ENCODE data around the gene MMP7.

MMP7 gene

DNA sequence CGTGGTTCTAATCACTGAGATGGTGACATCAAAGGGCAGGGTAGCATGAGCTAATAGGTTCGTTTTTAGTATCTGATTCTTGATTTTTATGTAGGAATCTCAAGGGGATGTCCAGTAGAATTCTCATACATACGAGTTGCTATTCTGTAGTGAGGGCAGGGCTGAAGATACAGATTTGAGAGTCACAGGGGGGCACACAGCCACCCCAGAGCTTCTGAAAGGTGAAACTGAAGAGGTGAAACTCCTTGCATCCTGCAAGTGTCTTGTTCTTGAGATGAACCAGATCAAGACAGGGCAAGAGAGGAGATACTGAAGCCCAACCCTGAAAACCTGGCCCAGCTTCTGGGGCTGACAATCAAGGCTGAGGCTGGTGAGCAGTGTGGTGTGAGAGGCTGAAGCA is 42.3 kb downstream of the MMP7 start:
- Histone ChIP-seq H3K79me1 (ENCODE audit: low read depth, low read length) (no peaks in the 10 kb centered on the region), H2BK15ac (ENCODE audit: low read length) (no peak overlapping the region), H3K9me3 (replicated peaks in 1 of 2; ENCODE audit: control insufficient read depth in 2 of 2, insufficient read depth in 1 of 2, low read depth in 1 of 2, low read length in 2 of 2) (no peaks in the 10 kb centered on the region), H2BK12ac (ENCODE audit: low read length) (no peak overlapping the region), H3K9ac (ENCODE audit: low read depth, low read length, poor library complexity) (no peak overlapping the region), H2BK120ac (ENCODE audit: low read depth, low read length) (no peak overlapping the region), H2AK5ac (ENCODE audit: low read depth, low read length) (no peak overlapping the region), H3K36me3 (replicated peaks in 1 of 2; ENCODE audit: control insufficient read depth in 2 of 2, insufficient read depth in 2 of 2, low read length in 2 of 2) (no peaks in the 10 kb centered on the region), H3K4me3 (ENCODE audit: low read length in 2 of 2) (no peak overlapping the region), H2BK5ac (ENCODE audit: low read length) (no peak overlapping the region), H2AFZ (ENCODE audit: low read length) (no peak overlapping the region), H3K4ac (ENCODE audit: low read length) (peak overlapping the region; percentile 56), H3K27ac (replicated peaks; ENCODE audit: low read length) (no peak overlapping the region), H3K4me1 (ENCODE audit: control insufficient read depth in 2 of 2, insufficient read depth in 1 of 2, low read depth in 1 of 2, low read length in 2 of 2) (no peaks in the 10 kb centered on the region), H3K27me3 (ENCODE audit: control insufficient read depth in 3 of 3, insufficient read depth in 3 of 3, low read depth in 1 of 3, low read length in 3 of 3) (peaks cover 0 to 4% (median 0%) of the 10 kb centered on the region in 3 experiments), H4K8ac (ENCODE audit: low read depth, low read length) (no peak overlapping the region), H3K23ac (ENCODE audit: low read depth, low read length, poor library complexity) (no peak overlapping the region), H3K18ac (ENCODE audit: low read length) (no peak overlapping the region), H4K91ac (ENCODE audit: low read depth, low read length, poor library complexity) (no peak overlapping the region), H3K14ac (ENCODE audit: low read length) (no peak overlapping the region), H3K4me2 (ENCODE audit: insufficient read depth, low read length, poor library complexity, severe bottlenecking) (no peak overlapping the region)
- WGBS, 2 donors (ENCODE audit: extremely low coverage in 2 of 2, insufficient read length in 2 of 2, insufficient replicate concordance in 1 of 2), result no CpG with 5 or more reads among the region's 3 CpGs
- DNase-seq (ENCODE audit: low spot score), result no peak

DNA sequence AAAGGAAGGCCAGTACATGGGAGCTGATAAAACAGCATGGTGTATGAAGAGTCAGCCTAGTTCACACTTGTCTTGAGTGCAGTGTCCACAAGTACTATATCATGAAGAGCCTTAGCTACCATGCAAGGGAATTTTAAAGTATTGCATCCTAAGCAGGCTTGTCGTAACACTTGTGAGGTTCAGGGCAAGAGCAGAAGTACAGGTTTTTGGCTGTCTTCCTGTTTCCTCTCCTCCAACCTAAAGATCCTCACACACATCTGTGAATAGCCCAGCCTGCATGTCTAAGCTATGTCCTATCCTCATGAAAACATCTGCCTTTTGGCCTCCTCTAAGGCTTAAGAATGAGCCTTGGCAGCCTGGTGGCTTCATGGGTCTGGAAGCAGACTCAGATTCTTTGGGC is 43.3 kb downstream of the MMP7 start:
- no peak overlapping the region for H3K18ac ChIP-seq (ENCODE audit: low read length)
- H3K23ac ChIP-seq (ENCODE audit: low read depth, low read length, poor library complexity), result no peak overlapping the region
- H3K27me3 ChIP-seq (ENCODE audit: control insufficient read depth in 3 of 3, insufficient read depth in 3 of 3, low read depth in 1 of 3, low read length in 3 of 3), result peaks cover 0 to 4% (median 0%) of the 10 kb centered on the region in 3 experiments

DNA sequence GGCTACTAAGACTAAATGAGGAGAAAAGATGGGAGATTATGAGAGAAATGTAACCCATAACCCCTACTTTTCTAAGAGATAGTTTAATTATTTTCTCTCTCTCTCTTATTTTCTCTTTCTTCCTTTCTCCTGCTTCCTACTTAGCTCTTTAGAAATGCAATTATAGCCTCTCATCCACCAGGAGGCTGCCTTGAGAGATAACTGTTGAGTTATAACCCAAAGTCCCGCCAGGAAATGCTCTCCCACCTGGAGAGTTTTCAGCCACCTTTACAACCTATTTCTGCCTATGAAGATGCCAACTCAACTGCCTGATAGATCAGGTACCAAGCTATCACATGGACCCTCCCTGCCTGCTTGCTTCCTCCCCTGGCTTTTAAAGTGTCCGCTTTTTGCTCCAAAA is 44.0 kb downstream of the MMP7 start:
- Histone ChIP-seq H4K8ac (ENCODE audit: low read depth, low read length) (no peak overlapping the region), H3K4me1 (ENCODE audit: control insufficient read depth in 2 of 2, insufficient read depth in 1 of 2, low read depth in 1 of 2, low read length in 2 of 2) (no peaks in the 10 kb centered on the region), H2BK15ac (ENCODE audit: low read length) (no peak overlapping the region), H2BK120ac (ENCODE audit: low read depth, low read length) (no peak overlapping the region), H3K9me3 (replicated peaks in 1 of 2; ENCODE audit: control insufficient read depth in 2 of 2, insufficient read depth in 1 of 2, low read depth in 1 of 2, low read length in 2 of 2) (no peaks in the 10 kb centered on the region), H3K9ac (ENCODE audit: low read depth, low read length, poor library complexity) (no peak overlapping the region), H2BK5ac (ENCODE audit: low read length) (no peak overlapping the region), H3K4ac (ENCODE audit: low read length) (no peak overlapping the region), H3K4me3 (ENCODE audit: low read length in 2 of 2) (no peak overlapping the region), H4K91ac (ENCODE audit: low read depth, low read length, poor library complexity) (no peak overlapping the region), H3K18ac (ENCODE audit: low read length) (no peak overlapping the region), H3K36me3 (replicated peaks in 1 of 2; ENCODE audit: control insufficient read depth in 2 of 2, insufficient read depth in 2 of 2, low read length in 2 of 2) (no peaks in the 10 kb centered on the region), H3K4me2 (ENCODE audit: insufficient read depth, low read length, poor library complexity, severe bottlenecking) (no peak overlapping the region), H2BK12ac (ENCODE audit: low read length) (no peak overlapping the region), H3K27me3 (ENCODE audit: control insufficient read depth in 3 of 3, insufficient read depth in 3 of 3, low read depth in 1 of 3, low read length in 3 of 3) (peaks cover 0 to 4% (median 0%) of the 10 kb centered on the region in 3 experiments), H3K14ac (ENCODE audit: low read length) (no peak overlapping the region), H3K27ac (replicated peaks; ENCODE audit: low read length) (no peak overlapping the region), H3K23ac (ENCODE audit: low read depth, low read length, poor library complexity) (no peak overlapping the region), H2AFZ (ENCODE audit: low read length) (no peak overlapping the region), H2AK5ac (ENCODE audit: low read depth, low read length) (no peak overlapping the region), H3K79me1 (ENCODE audit: low read depth, low read length) (no peaks in the 10 kb centered on the region)
- WGBS, 2 donors (ENCODE audit: extremely low coverage in 2 of 2, insufficient read length in 2 of 2, insufficient replicate concordance in 1 of 2), result no CpG with 5 or more reads among the region's 2 CpGs
- no peak for DNase-seq (ENCODE audit: low spot score)

More for the DNA sequence above, 43.3 kb downstream of the MMP7 start:
- no peak overlapping the region for H2BK12ac ChIP-seq (ENCODE audit: low read length)
- H2BK15ac ChIP-seq (ENCODE audit: low read length), result no peak overlapping the region
- H2AK5ac ChIP-seq (ENCODE audit: low read depth, low read length), result no peak overlapping the region
- no peaks in the 10 kb centered on the region for H3K36me3 ChIP-seq (replicated peaks in 1 of 2; ENCODE audit: control insufficient read depth in 2 of 2, insufficient read depth in 2 of 2, low read length in 2 of 2)
- WGBS, 2 donors (ENCODE audit: extremely low coverage in 2 of 2, insufficient read length in 2 of 2, insufficient replicate concordance in 1 of 2), result no CpG with 5 or more reads among the region's 1 CpG
- H2AFZ ChIP-seq (ENCODE audit: low read length), result no peak overlapping the region
- H3K4ac ChIP-seq (ENCODE audit: low read length), result no peak overlapping the region
- H4K8ac ChIP-seq (ENCODE audit: low read depth, low read length), result no peak overlapping the region
- H3K4me2 ChIP-seq (ENCODE audit: insufficient read depth, low read length, poor library complexity, severe bottlenecking), result no peak overlapping the region
- H3K14ac ChIP-seq (ENCODE audit: low read length), result no peak overlapping the region
- H3K9me3 ChIP-seq (replicated peaks in 1 of 2; ENCODE audit: control insufficient read depth in 2 of 2, insufficient read depth in 1 of 2, low read depth in 1 of 2, low read length in 2 of 2), result no peaks in the 10 kb centered on the region
- no peak overlapping the region for H3K9ac ChIP-seq (ENCODE audit: low read depth, low read length, poor library complexity)
- no peak for DNase-seq (ENCODE audit: low spot score)
- H3K79me1 ChIP-seq (ENCODE audit: low read depth, low read length), result no peaks in the 10 kb centered on the region
- H2BK5ac ChIP-seq (ENCODE audit: low read length), result no peak overlapping the region
- H3K27ac ChIP-seq (replicated peaks; ENCODE audit: low read length), result no peak overlapping the region
- H2BK120ac ChIP-seq (ENCODE audit: low read depth, low read length), result no peak overlapping the region
- no peak overlapping the region for H3K4me3 ChIP-seq (ENCODE audit: low read length in 2 of 2)
- no peak overlapping the region for H4K91ac ChIP-seq (ENCODE audit: low read depth, low read length, poor library complexity)
- no peaks in the 10 kb centered on the region for H3K4me1 ChIP-seq (ENCODE audit: control insufficient read depth in 2 of 2, insufficient read depth in 1 of 2, low read depth in 1 of 2, low read length in 2 of 2)

DNA sequence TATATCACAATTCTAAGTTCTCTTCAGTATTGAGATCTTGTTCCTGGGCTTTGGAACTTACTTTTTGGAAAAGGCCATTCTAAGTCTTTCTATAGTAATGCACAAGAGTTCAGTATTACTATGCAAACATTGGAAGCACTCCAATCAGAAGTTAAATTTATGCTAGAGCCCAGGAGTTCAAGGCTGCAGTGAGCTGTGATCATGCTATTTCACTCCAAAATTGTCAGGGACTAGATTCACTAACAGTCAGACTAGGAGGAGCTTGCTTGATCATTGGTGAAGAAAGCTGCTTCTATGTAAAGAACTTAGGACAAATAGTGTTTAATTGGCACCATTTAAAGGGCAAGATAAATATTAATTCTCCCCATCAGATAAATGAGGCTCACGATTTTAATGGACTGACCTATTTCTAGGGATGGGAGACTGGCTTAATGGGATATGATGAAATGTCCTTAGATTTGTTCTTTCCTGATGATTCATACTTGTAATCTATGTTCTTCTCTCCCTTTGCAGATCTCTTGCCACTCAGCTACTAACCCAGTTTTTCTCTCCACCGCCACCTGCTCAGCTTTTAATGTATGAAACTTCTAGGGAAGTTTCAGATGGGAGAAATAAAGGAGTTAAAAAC is 45.3 kb downstream of the MMP7 start:
- no peak overlapping the region for H2BK120ac ChIP-seq (ENCODE audit: low read depth, low read length)
- no peaks in the 10 kb centered on the region for H3K9me3 ChIP-seq (replicated peaks in 1 of 2; ENCODE audit: control insufficient read depth in 2 of 2, insufficient read depth in 1 of 2, low read depth in 1 of 2, low read length in 2 of 2)
- H4K8ac ChIP-seq (ENCODE audit: low read depth, low read length), result no peak overlapping the region
- H3K4me1 ChIP-seq (ENCODE audit: control insufficient read depth in 2 of 2, insufficient read depth in 1 of 2, low read depth in 1 of 2, low read length in 2 of 2), result no peaks in the 10 kb centered on the region
- no peak overlapping the region for H3K18ac ChIP-seq (ENCODE audit: low read length)
- no peak overlapping the region for H2BK5ac ChIP-seq (ENCODE audit: low read length)
- no peak overlapping the region for H3K27ac ChIP-seq (replicated peaks; ENCODE audit: low read length)
- no peak overlapping the region for H4K91ac ChIP-seq (ENCODE audit: low read depth, low read length, poor library complexity)
- no peak overlapping the region for H2BK12ac ChIP-seq (ENCODE audit: low read length)
- no peak for DNase-seq (ENCODE audit: low spot score)
- H3K4me2 ChIP-seq (ENCODE audit: insufficient read depth, low read length, poor library complexity, severe bottlenecking), result no peak overlapping the region
- H3K27me3 ChIP-seq (ENCODE audit: control insufficient read depth in 3 of 3, insufficient read depth in 3 of 3, low read depth in 1 of 3, low read length in 3 of 3), result peaks cover 0 to 4% (median 0%) of the 10 kb centered on the region in 3 experiments
- H3K14ac ChIP-seq (ENCODE audit: low read length), result no peak overlapping the region
- H3K4me3 ChIP-seq (ENCODE audit: low read length in 2 of 2), result no peak overlapping the region
- H2AK5ac ChIP-seq (ENCODE audit: low read depth, low read length), result no peak overlapping the region
- no peak overlapping the region for H2AFZ ChIP-seq (ENCODE audit: low read length)
- H3K36me3 ChIP-seq (replicated peaks in 1 of 2; ENCODE audit: control insufficient read depth in 2 of 2, insufficient read depth in 2 of 2, low read length in 2 of 2), result no peaks in the 10 kb centered on the region
- H3K79me1 ChIP-seq (ENCODE audit: low read depth, low read length), result no peaks in the 10 kb centered on the region
- WGBS, 2 donors (ENCODE audit: extremely low coverage in 2 of 2, insufficient read length in 2 of 2, insufficient replicate concordance in 1 of 2), result no CpG with 5 or more reads among the region's 2 CpGs
- H3K23ac ChIP-seq (ENCODE audit: low read depth, low read length, poor library complexity), result no peak overlapping the region
- H3K9ac ChIP-seq (ENCODE audit: low read depth, low read length, poor library complexity), result no peak overlapping the region
- H2BK15ac ChIP-seq (ENCODE audit: low read length), result no peak overlapping the region
- H3K4ac ChIP-seq (ENCODE audit: low read length), result no peak overlapping the region

All from neuronal stem cell (in vitro differentiated cells).